ENCODE measurements around the gene WIPF2. TPM values are rescaled to one million over a fixed set of nuclear protein-coding genes. Genes with fewer than 3 reads are reported as not detected.

Gene WIPF2
- polyA plus RNA-seq, 1 donor from 2014 or later = 11.4 TPM

- Mint-ChIP-seq H3K27ac (no peak overlapping the region), H3K36me3 (peaks cover 1% of the 10 kb centered on the region), H3K27me3 (peaks cover 5% of the 10 kb centered on the region), H3K4me3 (peak overlapping the region in 3 of 4 donors; percentile 17 to 78 (median 66)), H3K9me3 (no peaks in the 10 kb centered on the region), H3K4me1 (peaks cover 38 to 49% (median 41%) of the 10 kb centered on the region in 3 donors)
Measured at GRCh38 chr17:40315678-40316570, 96.8 kb downstream of the WIPF2 start.

GRCh38 chr17:40316571-40317344 lies 97.7 kb downstream of the WIPF2 start:
- peak overlapping the region; percentile 66 to 95 (median 95) for H3K4me3 Mint-ChIP-seq
- H3K27ac Mint-ChIP-seq = peak overlapping the region in 2 of 3 donors; percentile 99 to 100
- H3K4me1 Mint-ChIP-seq = peaks cover 33 to 47% (median 38%) of the 10 kb centered on the region in 3 donors
- peaks cover 5% of the 10 kb centered on the region for H3K27me3 Mint-ChIP-seq
- H3K36me3 Mint-ChIP-seq = peaks cover 1% of the 10 kb centered on the region
- no peaks in the 10 kb centered on the region for H3K9me3 Mint-ChIP-seq

GRCh38 chr17:40317345-40317873 lies 98.3 kb downstream of the WIPF2 start:
- Mint-ChIP-seq H3K27me3 (peaks cover 5% of the 10 kb centered on the region), H3K4me1 (peaks cover 34 to 43% (median 36%) of the 10 kb centered on the region in 3 donors), H3K27ac (peak overlapping the region; percentile 92 to 100 (median 99)), H3K36me3 (peaks cover 1% of the 10 kb centered on the region), H3K4me3 (peak overlapping the region; percentile 95 to 97 (median 95)), H3K9me3 (peaks cover 0 to under 1% (median 0%) of the 10 kb centered on the region in 3 donors)

- peaks cover 1% of the 10 kb centered on the region for H3K36me3 Mint-ChIP-seq
- H3K9me3 Mint-ChIP-seq = peaks cover 0 to 2% (median 0%) of the 10 kb centered on the region in 3 donors
- peak overlapping the region; percentile 92 to 100 (median 99) for H3K27ac Mint-ChIP-seq
- peak overlapping the region; percentile 95 to 97 (median 95) for H3K4me3 Mint-ChIP-seq
- peaks cover 35 to 45% (median 44%) of the 10 kb centered on the region in 3 donors for H3K4me1 Mint-ChIP-seq
- peaks cover 6% of the 10 kb centered on the region for H3K27me3 Mint-ChIP-seq
Measured at GRCh38 chr17:40317880-40318829, 99.1 kb downstream of the WIPF2 start.

GRCh38 chr17:40318830-40319391 lies 99.8 kb downstream of the WIPF2 start:
- H3K27me3 Mint-ChIP-seq = peaks cover 6% of the 10 kb centered on the region
- H3K4me1 Mint-ChIP-seq = peaks cover 41 to 45% (median 42%) of the 10 kb centered on the region in 3 donors
- H3K9me3 Mint-ChIP-seq = peaks cover 0 to 2% (median 0%) of the 10 kb centered on the region in 3 donors
- H3K4me3 Mint-ChIP-seq = peak overlapping the region; percentile 95 to 97 (median 95)
- H3K27ac Mint-ChIP-seq = peak overlapping the region; percentile 92 to 100 (median 99)
- H3K36me3 Mint-ChIP-seq = peaks cover 1% of the 10 kb centered on the region

- Mint-ChIP-seq H3K27me3 (peaks cover 6% of the 10 kb centered on the region), H3K4me1 (peaks cover 45 to 50% (median 47%) of the 10 kb centered on the region in 3 donors), H3K27ac (peak overlapping the region; percentile 99 to 100 (median 100)), H3K9me3 (peaks cover 0 to 2% (median 0%) of the 10 kb centered on the region in 3 donors), H3K4me3 (peak overlapping the region; percentile 95 to 97 (median 95)), H3K36me3 (peaks cover 1% of the 10 kb centered on the region)
Measured at GRCh38 chr17:40319651-40320540, 100.8 kb downstream of the WIPF2 start.

GRCh38 chr17:40320756-40321523 lies 101.8 kb downstream of the WIPF2 start:
- H3K9me3 Mint-ChIP-seq = peaks cover 0 to 2% (median 0%) of the 10 kb centered on the region in 3 donors
- H3K36me3 Mint-ChIP-seq = peaks cover 1% of the 10 kb centered on the region
- H3K27ac Mint-ChIP-seq = peak overlapping the region; percentile 99 to 100 (median 100)
- peaks cover 6% of the 10 kb centered on the region for H3K27me3 Mint-ChIP-seq
- H3K4me3 Mint-ChIP-seq = peak overlapping the region; percentile 95 to 97 (median 95)
- peaks cover 52 to 55% (median 53%) of the 10 kb centered on the region in 3 donors for H3K4me1 Mint-ChIP-seq

GRCh38 chr17:40321524-40321929 lies 102.4 kb downstream of the WIPF2 start:
- H3K27ac Mint-ChIP-seq = peak overlapping the region; percentile 99 to 100 (median 100)
- peaks cover 55 to 61% (median 58%) of the 10 kb centered on the region in 3 donors for H3K4me1 Mint-ChIP-seq
- H3K4me3 Mint-ChIP-seq = peak overlapping the region; percentile 95 to 97 (median 95)
- peaks cover 0 to 2% (median 0%) of the 10 kb centered on the region in 3 donors for H3K9me3 Mint-ChIP-seq
- peaks cover 1% of the 10 kb centered on the region for H3K36me3 Mint-ChIP-seq
- peaks cover 4% of the 10 kb centered on the region for H3K27me3 Mint-ChIP-seq

- Mint-ChIP-seq H3K27ac (peak overlapping the region; percentile 99 to 100 (median 100)), H3K27me3 (peaks cover 4% of the 10 kb centered on the region), H3K4me1 (peaks cover 57 to 64% (median 59%) of the 10 kb centered on the region in 3 donors), H3K36me3 (peaks cover 1% of the 10 kb centered on the region), H3K4me3 (peak overlapping the region; percentile 95 to 97 (median 95)), H3K9me3 (peaks cover 0 to 2% (median 0%) of the 10 kb centered on the region in 3 donors)
Measured at GRCh38 chr17:40321961-40322357, 102.9 kb downstream of the WIPF2 start.

- peaks cover 4% of the 10 kb centered on the region for H3K27me3 Mint-ChIP-seq
- peaks cover 0 to 2% (median 0%) of the 10 kb centered on the region in 3 donors for H3K9me3 Mint-ChIP-seq
- peaks cover 57 to 58% (median 57%) of the 10 kb centered on the region in 3 donors for H3K4me1 Mint-ChIP-seq
- H3K27ac Mint-ChIP-seq = peak overlapping the region; percentile 99 to 100 (median 100)
- peak overlapping the region; percentile 95 to 97 (median 95) for H3K4me3 Mint-ChIP-seq
- peaks cover 1% of the 10 kb centered on the region for H3K36me3 Mint-ChIP-seq
Measured at GRCh38 chr17:40322358-40323315, 103.5 kb downstream of the WIPF2 start.

All from IgD-negative memory B cell (primary cell).